Skeletal muscle tissue (tissue), 4 donors: Measurements from ENCODE around the gene FHOD1. TPM values are rescaled to one million over a fixed set of nuclear protein-coding genes. Genes with fewer than 3 reads are reported as not detected.
A peak's percentile ranks its signal among the peaks of the same experiment; 100 is the strongest.

ENCODE experiments used
- H3K27ac ChIP-seq: one replicate; pipeline ENCODE4 v1.7.0; 2013; ENCODE audit warnings: mild to moderate bottlenecking, low read depth, low read length, inconsistent platforms
- H3K27me3 ChIP-seq, 3 donors: one replicate each; pipeline ENCODE4 v1.7.0; 2013; ENCODE audit warnings: low read length in 3 of 3; ENCODE audit not compliant: control insufficient read depth in 3 of 3, insufficient read depth in 3 of 3
- H3K36me3 ChIP-seq, 3 donors: one replicate each; pipeline ENCODE4 v1.7.0; 2013; ENCODE audit warnings: low read length in 3 of 3; ENCODE audit not compliant: control insufficient read depth in 3 of 3, insufficient read depth in 3 of 3
- H3K4me1 ChIP-seq, 3 donors: one replicate each; pipeline ENCODE4 v1.7.0; 2013; ENCODE audit warnings: low read length in 3 of 3, mild to moderate bottlenecking in 3 of 3; ENCODE audit not compliant: control insufficient read depth in 3 of 3, insufficient read depth in 3 of 3
- H3K4me3 ChIP-seq, 3 donors: one replicate each; pipeline ENCODE4 v1.7.0; 2013; ENCODE audit warnings: low read length in 3 of 3
- H3K9ac ChIP-seq, 3 donors: one replicate each; pipeline ENCODE4 v1.7.0; 2013; ENCODE audit warnings: low read length in 3 of 3, mild to moderate bottlenecking in 3 of 3, moderate library complexity in 2 of 3, low read depth in 1 of 3
- H3K9me3 ChIP-seq, 3 donors: one replicate each; pipeline ENCODE4 v1.7.0; 2013; ENCODE audit warnings: low read length in 3 of 3; ENCODE audit not compliant: control insufficient read depth in 3 of 3
- total RNA-seq: library from RNA; depleted of rRNA; stranded (reverse); fragments of >200 nt; gene quantifications from one replicate; pipeline ENCODE4 v1.2.3, GENCODE V29; 2014
- donor health status: Osteomylitis.

Gene FHOD1
- total RNA-seq, 1 donor from 2014 or later = 5.2 TPM

DNA sequence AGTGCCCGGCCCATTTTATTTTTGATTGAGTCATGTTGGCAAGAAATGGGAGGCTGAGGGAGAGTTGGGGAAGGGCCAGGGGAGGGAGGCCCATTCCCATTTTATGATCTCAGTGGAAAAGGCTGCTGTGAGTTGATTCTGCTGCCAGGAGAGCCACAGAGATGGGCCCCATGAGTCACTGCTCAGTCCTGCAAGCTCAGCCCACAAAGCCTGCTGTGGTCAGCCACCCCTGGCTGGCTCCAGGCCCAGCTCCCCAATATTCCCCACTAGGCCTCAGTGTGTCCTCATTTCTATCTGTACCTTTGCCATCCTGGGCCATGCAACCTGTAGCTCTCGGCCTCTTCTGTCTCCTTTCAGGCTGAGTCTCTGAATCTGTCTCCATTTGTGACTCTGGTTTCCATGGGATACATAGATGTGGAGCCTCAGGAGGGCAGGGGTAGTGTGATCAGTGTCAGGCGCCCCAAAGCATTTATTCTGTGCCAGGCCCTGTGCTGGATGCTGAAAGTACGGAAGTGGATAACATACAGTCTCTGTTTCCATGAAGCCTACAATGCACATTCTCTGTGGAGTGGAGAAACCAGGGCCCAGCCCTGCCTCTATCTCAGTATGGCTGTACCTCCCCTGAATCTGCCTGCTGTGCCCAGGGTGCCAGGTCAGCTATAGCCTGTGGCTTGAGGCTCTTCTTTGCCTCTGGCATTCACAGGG lies 30.2 kb upstream of the FHOD1 start:
- H3K9ac ChIP-seq = no peak overlapping the region
- no peak overlapping the region for H3K4me3 ChIP-seq
- peak overlapping the region; percentile 52 for H3K27ac ChIP-seq
- no peaks in the 10 kb centered on the region for H3K36me3 ChIP-seq
- no peaks in the 10 kb centered on the region for H3K9me3 ChIP-seq
- H3K4me1 ChIP-seq = peaks cover 0 to 16% (median 14%) of the 10 kb centered on the region in 3 donors
- no peaks in the 10 kb centered on the region for H3K27me3 ChIP-seq

DNA sequence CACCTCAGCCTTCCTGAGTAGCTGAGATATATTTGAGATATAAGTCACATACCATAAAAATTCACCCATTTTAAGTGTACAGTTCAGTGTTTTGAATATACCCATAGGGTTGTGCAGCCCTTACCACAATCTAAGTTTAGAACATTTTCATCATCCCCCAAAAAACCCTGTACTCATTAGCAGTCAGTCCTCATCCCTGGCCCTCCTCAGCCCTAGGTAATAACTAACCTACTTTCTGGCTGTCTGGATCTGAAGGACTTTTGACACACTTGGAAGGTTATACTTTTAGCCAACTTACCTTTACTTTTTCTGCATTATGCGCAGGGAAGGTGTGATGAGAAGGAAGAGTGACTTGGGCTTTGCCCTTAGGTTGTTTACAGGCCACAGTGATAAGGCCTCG lies 28.0 kb upstream of the FHOD1 start:
- Histone ChIP-seq H3K9me3 (no peaks in the 10 kb centered on the region), H3K27me3 (no peaks in the 10 kb centered on the region), H3K9ac (no peak overlapping the region), H3K36me3 (peaks cover 0 to 2% (median 0%) of the 10 kb centered on the region in 3 donors), H3K27ac (no peak overlapping the region), H3K4me3 (no peak overlapping the region), H3K4me1 (peaks cover 0 to 16% (median 14%) of the 10 kb centered on the region in 3 donors)

DNA sequence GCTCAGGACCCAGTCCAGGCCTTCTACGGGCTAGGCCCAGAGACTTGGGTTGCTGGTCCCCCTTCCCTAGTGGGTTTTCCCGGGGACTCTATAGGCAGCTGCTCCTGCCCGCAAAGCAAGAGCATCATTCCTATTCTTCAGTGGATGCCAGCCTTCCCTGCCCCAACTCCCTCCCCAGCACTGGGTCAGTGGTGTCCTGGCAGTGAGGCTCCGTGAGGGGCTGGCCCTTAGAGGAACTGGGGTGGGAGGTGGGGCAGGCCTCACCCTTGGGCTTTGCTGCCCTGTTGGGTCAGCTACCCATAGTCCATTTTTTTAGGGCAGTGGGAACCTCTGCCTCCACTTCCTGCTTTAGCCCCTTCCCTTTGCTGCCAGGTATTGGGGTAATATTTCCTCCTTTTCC lies 24.2 kb upstream of the FHOD1 start:
- Histone ChIP-seq H3K36me3 (peaks cover 0 to 2% (median 0%) of the 10 kb centered on the region in 3 donors), H3K27me3 (no peaks in the 10 kb centered on the region), H3K9me3 (no peaks in the 10 kb centered on the region), H3K4me1 (peaks cover 0 to 3% (median 2%) of the 10 kb centered on the region in 3 donors), H3K4me3 (no peak overlapping the region), H3K9ac (no peak overlapping the region), H3K27ac (no peak overlapping the region)

DNA sequence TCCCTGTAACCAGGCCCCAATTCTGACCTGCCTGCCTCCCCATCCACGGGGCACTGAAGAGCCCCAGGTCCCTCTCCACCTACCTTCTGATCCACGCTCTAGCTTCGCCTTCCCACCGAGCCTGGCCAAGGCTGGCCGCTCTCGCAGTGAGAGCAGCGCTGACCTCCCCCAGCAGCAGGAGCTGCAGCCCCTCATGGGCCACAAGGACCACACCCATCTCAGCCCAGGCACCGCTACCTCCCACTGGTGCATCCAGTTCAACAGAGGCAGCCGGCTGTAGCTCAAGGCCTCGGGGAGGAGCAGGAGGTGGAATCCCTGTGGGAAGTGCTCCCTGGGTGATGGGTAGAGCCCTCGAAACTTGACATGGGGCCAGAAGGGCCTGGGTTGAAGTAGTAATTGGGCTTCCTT lies 23.7 kb upstream of the FHOD1 start:
- Histone ChIP-seq H3K4me1 (peaks cover 0 to 3% (median 2%) of the 10 kb centered on the region in 3 donors), H3K27me3 (no peaks in the 10 kb centered on the region), H3K27ac (no peak overlapping the region), H3K9ac (no peak overlapping the region), H3K4me3 (no peak overlapping the region), H3K9me3 (no peaks in the 10 kb centered on the region), H3K36me3 (peaks cover 0 to 2% (median 0%) of the 10 kb centered on the region in 3 donors)

DNA sequence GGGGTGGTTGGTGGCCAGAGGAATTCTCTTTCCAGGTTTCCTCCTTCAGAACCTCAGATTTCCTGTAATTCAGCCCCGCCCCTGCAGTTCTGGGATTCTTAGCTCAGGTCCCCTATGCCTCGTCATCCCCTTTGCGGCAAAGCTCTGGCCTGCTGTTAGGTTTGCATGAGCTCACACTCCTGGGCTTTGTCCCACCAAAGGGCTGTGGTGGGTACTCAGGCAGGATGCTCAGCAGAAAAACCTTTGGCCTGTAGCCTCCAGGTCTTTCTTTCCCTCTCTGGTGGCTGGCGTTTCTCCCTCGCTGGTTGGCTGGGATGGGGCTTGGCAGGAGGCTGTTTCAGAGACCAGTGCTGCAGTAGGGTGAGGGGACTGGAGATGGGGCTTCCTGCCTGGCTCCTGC lies 22.5 kb upstream of the FHOD1 start:
- H3K4me1 ChIP-seq = peaks cover 0 to 3% (median 2%) of the 10 kb centered on the region in 3 donors
- H3K9me3 ChIP-seq = no peaks in the 10 kb centered on the region
- no peaks in the 10 kb centered on the region for H3K27me3 ChIP-seq
- H3K36me3 ChIP-seq = peaks cover 0 to 2% (median 0%) of the 10 kb centered on the region in 3 donors
- H3K27ac ChIP-seq = no peak overlapping the region
- H3K4me3 ChIP-seq = no peak overlapping the region
- H3K9ac ChIP-seq = no peak overlapping the region

DNA sequence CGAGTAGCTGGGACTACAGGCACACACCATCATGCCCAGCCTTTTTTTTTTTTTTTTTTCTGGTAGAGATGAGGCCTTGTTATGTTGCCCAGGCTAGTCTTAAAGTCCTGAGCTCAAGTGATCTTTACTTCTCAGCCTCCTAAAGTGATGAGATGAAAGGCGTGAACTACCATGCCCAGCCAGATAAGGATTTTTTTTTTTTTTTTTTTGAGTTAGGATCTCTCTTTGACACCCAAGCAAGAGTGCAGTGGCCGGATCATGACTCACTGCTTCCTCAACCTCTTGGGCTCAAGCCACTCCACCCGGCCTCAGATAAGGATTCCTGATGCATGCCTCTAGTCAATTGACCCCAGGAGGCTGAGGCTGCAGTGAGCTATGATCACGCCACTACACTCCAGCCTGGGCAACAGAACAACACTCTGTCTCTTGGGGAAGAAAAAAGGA lies 20.9 kb upstream of the FHOD1 start:
- H3K9me3 ChIP-seq = no peaks in the 10 kb centered on the region
- no peak overlapping the region for H3K9ac ChIP-seq
- H3K4me3 ChIP-seq = no peak overlapping the region
- H3K4me1 ChIP-seq = peaks cover 0 to 3% (median 2%) of the 10 kb centered on the region in 3 donors
- peaks cover 0 to 2% (median 0%) of the 10 kb centered on the region in 3 donors for H3K36me3 ChIP-seq
- H3K27me3 ChIP-seq = no peaks in the 10 kb centered on the region
- no peak overlapping the region for H3K27ac ChIP-seq

DNA sequence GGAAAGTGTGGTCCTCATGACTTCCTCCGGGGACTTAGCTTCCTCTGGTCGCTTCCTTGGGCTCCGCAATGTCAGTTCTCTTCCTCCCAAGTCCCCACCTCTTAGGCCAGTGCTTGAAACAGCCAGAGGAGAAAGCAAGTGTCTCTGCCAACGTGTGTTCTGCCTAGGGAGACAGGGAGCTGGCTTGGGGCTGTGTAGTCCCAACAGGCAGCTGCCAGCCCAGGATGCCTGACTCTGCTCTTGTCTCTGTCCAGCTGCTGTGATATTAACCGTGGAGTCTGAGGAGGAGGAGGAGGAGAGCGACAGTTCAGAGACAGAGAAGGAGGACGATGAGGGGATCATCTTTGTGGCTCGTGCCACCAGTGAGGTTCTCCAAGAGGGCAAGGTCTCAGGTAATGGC lies 18.6 kb upstream of the FHOD1 start:
- H3K9ac ChIP-seq = no peak overlapping the region
- H3K27ac ChIP-seq = no peak overlapping the region
- no peaks in the 10 kb centered on the region for H3K36me3 ChIP-seq
- no peak overlapping the region for H3K4me3 ChIP-seq
- no peaks in the 10 kb centered on the region for H3K9me3 ChIP-seq
- no peaks in the 10 kb centered on the region for H3K27me3 ChIP-seq
- H3K4me1 ChIP-seq = peaks cover 4 to 8% (median 8%) of the 10 kb centered on the region in 3 donors

DNA sequence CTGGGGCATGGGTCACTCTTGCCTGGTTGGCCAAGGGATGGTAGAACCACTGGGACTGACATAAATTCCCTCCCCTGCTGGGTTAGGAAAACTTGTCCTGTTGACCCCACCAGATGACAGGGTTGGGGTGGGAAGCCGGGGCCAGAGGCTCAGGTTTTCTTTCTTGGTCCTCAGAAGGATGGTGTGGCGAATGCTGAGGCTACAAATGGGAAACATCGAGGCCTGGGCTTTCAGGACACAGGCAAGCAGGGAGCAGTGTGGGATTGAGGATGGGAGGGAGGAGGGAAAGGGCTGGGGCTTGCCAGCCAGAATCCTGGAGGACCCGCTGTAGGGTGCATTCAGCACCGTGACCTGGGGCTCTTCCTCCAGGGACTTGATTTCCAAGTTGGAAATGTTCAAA lies 17.6 kb upstream of the FHOD1 start:
- H3K9me3 ChIP-seq = no peaks in the 10 kb centered on the region
- H3K4me3 ChIP-seq = no peak overlapping the region
- no peaks in the 10 kb centered on the region for H3K36me3 ChIP-seq
- H3K9ac ChIP-seq = no peak overlapping the region
- peaks cover 9 to 14% (median 12%) of the 10 kb centered on the region in 3 donors for H3K4me1 ChIP-seq
- H3K27ac ChIP-seq = no peak overlapping the region
- no peaks in the 10 kb centered on the region for H3K27me3 ChIP-seq

DNA sequence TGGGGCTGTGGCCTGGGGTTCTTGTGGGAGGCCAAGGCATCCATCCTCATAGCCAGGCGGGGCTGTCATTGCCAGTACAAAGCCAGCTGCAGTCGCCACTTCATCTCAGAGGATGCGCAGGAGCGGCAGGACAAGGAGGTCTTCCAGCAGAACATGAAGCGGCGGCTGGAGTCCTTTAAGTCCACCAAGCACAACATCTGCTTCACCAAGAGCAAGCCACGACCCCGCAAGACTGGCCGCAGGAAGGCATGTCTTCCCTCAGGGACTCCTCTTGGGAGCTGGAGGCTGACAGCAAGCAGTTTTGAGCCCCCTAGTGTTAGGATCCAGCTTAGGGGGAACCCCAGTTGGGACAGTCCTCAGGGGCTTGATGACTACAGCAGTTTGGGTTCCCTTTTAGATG lies 17.0 kb upstream of the FHOD1 start:
- peaks cover 9 to 11% (median 11%) of the 10 kb centered on the region in 3 donors for H3K4me1 ChIP-seq

DNA sequence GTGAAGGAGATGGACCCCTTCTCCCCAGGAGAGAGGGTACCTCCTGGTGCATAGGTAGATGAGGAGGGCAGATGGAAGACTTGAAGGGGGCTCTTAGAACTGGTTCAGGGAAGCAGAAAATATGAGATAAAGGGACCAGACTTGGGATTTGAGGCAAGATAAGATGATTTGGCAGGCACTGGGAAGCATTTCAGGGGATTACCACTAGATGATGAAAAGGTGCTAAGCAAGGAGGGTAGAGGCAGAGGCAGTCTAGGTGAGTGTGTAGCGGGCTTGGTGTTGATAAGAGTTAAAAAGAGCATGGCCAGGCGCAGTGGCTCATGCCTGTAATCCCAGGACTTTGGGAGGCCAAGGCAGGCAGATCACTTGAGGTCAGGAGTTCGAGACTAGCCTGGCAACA lies 15.9 kb upstream of the FHOD1 start:
- Histone ChIP-seq H3K4me1 (peaks cover 9 to 11% (median 11%) of the 10 kb centered on the region in 3 donors), H3K36me3 (no peaks in the 10 kb centered on the region), H3K9ac (no peak overlapping the region), H3K9me3 (no peaks in the 10 kb centered on the region), H3K4me3 (no peak overlapping the region), H3K27ac (no peak overlapping the region), H3K27me3 (no peaks in the 10 kb centered on the region)

More for the DNA sequence above, 17.0 kb upstream of the FHOD1 start:
- Histone ChIP-seq H3K27ac (no peak overlapping the region), H3K4me3 (no peak overlapping the region), H3K9me3 (no peaks in the 10 kb centered on the region), H3K27me3 (no peaks in the 10 kb centered on the region), H3K36me3 (no peaks in the 10 kb centered on the region), H3K9ac (no peak overlapping the region)
